ENCODE results near the gene SPEF1.
A peak's percentile ranks its signal among the peaks of the same experiment; 100 is the strongest.
"Not testable (repeated sequence)": the region's sequence is repeated elsewhere in the genome, so short reads cannot be mapped to it uniquely, and the experiment has no call there.

The SPEF1 gene

DNA sequence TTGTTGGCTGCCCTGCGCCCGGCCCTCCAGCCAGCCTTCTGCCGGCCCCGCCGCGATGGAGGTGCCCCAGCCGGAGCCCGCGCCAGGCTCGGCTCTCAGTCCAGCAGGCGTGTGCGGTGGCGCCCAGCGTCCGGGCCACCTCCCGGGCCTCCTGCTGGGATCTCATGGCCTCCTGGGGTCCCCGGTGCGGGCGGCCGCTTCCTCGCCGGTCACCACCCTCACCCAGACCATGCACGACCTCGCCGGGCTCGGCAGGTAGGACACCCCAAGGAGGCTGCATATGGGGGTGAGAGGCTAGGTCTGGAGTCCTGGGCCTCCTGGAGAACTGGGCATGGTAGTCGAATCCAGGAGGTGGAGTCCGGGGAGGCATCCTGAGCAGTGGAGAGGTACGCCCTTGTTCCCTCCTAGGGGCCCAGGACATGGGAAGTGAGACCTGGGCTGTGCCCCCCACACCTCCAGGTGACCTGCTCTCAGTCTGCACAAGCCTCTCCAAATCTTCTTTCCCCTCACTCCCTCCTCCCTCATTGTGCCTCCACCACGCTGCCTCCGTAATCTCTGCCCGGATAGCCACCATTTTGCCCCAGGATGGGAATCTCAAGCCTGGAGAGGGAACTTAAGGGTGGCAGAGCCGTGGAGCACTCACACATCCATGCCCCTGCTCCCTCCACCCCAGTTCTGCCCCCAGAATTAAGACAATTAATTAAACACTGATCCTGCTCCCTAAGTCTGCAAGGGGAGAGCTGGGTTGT is 15.4 kb upstream of the SPEF1 start:
- H3K27me3 ChIP-seq (ENCODE audit: control insufficient read depth, low read length): no peaks in the 10 kb centered on the region
- no peak overlapping the region for H3K27ac ChIP-seq (ENCODE audit: low read depth, low read length)
- H3K9me3 ChIP-seq (ENCODE audit: control insufficient read depth, insufficient read depth, low read length): no peaks in the 10 kb centered on the region
- peaks cover 13% of the 10 kb centered on the region; the same call in 1 of the 2 replicates for H3F3A ChIP-seq (ENCODE audit: control insufficient read depth, insufficient read depth)
- H3K9me2 ChIP-seq (replicated peaks; ENCODE audit: control insufficient read depth, low read length): no peaks in the 10 kb centered on the region
- H3K4me1 ChIP-seq (ENCODE audit: control insufficient read depth, low read length): peaks cover 57% of the 10 kb centered on the region
- peaks cover 27% of the 10 kb centered on the region for H3K36me3 ChIP-seq (ENCODE audit: control insufficient read depth, low read length)
- TF ChIP-seq CTCF (IDR thresholded peaks at IDR 0.05; ENCODE audit: low read depth, low read length, poor library complexity, severe bottlenecking): no peak
- TF ChIP-seq EZH2phosphoT487 (IDR thresholded peaks at IDR 0.05; ENCODE audit: borderline replicate concordance, low read length): no peak
- peak overlapping the region; percentile 83 for H3K4me2 ChIP-seq (ENCODE audit: low read length)
- H3K4me3 ChIP-seq (ENCODE audit: low read length): peak overlapping the region; percentile 75
- H3K79me2 ChIP-seq (ENCODE audit: control insufficient read depth, low read length): peaks cover 26% of the 10 kb centered on the region
- no peaks in the 10 kb centered on the region for H4K20me1 ChIP-seq (ENCODE audit: control insufficient read depth, insufficient read depth, low read depth, low read length)

DNA sequence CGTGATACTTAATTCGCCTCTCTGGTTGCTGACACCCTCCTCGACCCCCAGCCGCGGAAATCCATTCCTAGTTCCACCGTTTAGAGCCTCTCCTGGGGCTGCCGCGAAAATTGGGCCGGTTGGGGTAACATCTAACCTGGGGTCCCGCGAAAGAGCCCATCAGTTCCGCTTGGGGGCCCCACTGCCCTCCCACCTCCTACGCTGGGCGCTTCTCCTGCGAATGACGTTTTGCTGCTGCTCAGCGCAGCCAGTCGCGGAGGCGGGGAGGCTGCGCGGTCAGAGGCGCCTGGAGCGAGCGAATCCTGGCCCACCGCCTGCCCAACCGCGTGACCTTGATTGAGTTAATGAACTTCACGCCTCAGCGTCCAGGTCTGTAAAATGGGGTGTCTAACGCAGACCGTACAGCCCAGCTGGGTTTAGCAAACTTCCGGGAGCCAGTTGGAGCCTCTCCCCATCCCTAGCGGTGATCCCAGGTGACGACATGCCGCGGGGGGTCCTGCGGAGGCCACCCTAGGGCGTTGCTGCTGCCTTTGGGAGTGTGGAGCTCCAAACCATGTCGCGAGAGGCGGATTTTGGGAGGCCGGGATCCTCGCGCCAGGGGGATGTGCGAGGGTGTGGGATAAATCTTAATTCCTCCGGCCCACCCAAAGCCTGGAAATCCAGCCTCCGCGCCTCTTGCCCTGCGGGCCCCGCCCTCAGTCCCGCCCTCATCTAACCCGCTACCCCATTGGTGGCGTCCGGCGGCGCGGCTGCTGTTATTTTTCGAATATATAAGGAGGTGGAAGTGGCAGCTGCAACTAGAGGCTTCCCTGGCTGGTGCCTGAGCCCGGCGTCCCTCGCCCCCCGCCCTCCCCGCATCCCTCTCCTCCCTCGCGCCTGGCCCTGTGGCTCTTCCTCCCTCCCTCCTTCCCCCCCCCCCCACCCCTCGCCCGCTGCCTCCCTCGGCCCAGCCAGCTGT is 14.5 kb upstream of the SPEF1 start, which contains the start of gene CDC25B:
CDC25B (plus strand) TSS at position 800 of the 958 bp plus-strand sequence. CDS start 222 bp downstream, outside the sequence.
- H3K9me2 ChIP-seq (replicated peaks; ENCODE audit: control insufficient read depth, low read length): no peaks in the 10 kb centered on the region
- H3K79me2 ChIP-seq (ENCODE audit: control insufficient read depth, low read length): peaks cover 26% of the 10 kb centered on the region
- H4K20me1 ChIP-seq (ENCODE audit: control insufficient read depth, insufficient read depth, low read depth, low read length): no peaks in the 10 kb centered on the region
- peak within 1 kb of the TSS; percentile 83 for H3K4me2 ChIP-seq (ENCODE audit: low read length)
- H3F3A ChIP-seq (ENCODE audit: control insufficient read depth, insufficient read depth): peaks cover 17% of the 10 kb centered on the region
- H3K4me3 ChIP-seq (ENCODE audit: low read length): peak within 1 kb of the TSS; percentile 75
- peak within 1 kb of the TSS; percentile 49 for H3K27ac ChIP-seq (ENCODE audit: low read depth, low read length)
- H3K27me3 ChIP-seq (ENCODE audit: control insufficient read depth, low read length): no peaks in the 10 kb centered on the region
- H3K36me3 ChIP-seq (ENCODE audit: control insufficient read depth, low read length): peaks cover 19% of the 10 kb centered on the region
- H3K9me3 ChIP-seq (ENCODE audit: control insufficient read depth, insufficient read depth, low read length): no peaks in the 10 kb centered on the region
- TF ChIP-seq EZH2phosphoT487 (IDR thresholded peaks at IDR 0.05; ENCODE audit: borderline replicate concordance, low read length): no peak
- TF ChIP-seq CTCF (IDR thresholded peaks at IDR 0.05; ENCODE audit: low read depth, low read length, poor library complexity, severe bottlenecking): peak; percentile 58
- H3K4me1 ChIP-seq (ENCODE audit: control insufficient read depth, low read length): peaks cover 57% of the 10 kb centered on the region

DNA sequence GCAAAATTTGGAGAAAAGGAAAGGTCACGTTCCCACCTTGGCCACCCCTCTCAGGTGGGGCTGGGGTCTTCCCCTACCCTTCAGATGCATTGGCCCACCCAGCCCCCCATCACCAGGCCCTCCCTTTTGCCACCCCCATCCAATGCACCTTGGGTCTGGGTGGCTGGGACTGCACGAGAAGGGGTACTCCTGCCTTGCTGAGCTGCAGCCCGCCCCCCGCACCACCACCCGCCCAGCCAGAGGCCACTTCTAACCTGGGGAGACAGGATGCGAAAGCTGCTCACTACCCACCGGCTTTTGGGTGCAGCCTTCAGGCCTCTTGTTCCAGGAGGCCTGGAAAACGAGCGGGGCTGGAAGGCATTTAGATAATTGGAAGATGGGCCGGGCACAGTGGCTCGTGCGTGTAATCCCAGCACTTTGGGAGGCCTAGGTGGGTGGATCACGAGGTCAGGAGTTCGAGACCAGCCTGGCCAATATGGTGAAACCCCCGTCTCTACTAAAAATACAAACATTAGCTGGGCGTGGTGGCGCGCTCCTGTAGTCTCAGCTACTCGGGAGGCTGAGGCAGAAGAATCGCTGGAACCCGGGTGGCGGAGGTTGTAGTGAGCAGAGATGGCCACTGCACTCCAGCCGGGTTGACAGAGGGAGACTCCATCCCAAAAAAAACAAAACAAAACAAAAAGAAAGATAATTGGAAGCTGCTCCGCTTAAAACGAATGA is 13.6 kb upstream of the SPEF1 start:
- no peak overlapping the region for H3K27ac ChIP-seq (ENCODE audit: low read depth, low read length)
- peak overlapping the region; percentile 75 for H3K4me3 ChIP-seq (ENCODE audit: low read length)
- H4K20me1 ChIP-seq (ENCODE audit: control insufficient read depth, insufficient read depth, low read depth, low read length): no peaks in the 10 kb centered on the region
- H3K9me2 ChIP-seq (replicated peaks; ENCODE audit: control insufficient read depth, low read length): no peaks in the 10 kb centered on the region
- H3K4me2 ChIP-seq (ENCODE audit: low read length): peak overlapping the region; percentile 67
- TF ChIP-seq CTCF (IDR thresholded peaks at IDR 0.05; ENCODE audit: low read depth, low read length, poor library complexity, severe bottlenecking): no peak
- no peak for TF ChIP-seq EZH2phosphoT487 (IDR thresholded peaks at IDR 0.05; ENCODE audit: borderline replicate concordance, low read length)
- peaks cover 26% of the 10 kb centered on the region for H3K79me2 ChIP-seq (ENCODE audit: control insufficient read depth, low read length)
- no peaks in the 10 kb centered on the region for H3K27me3 ChIP-seq (ENCODE audit: control insufficient read depth, low read length)
- peaks cover 10% of the 10 kb centered on the region for H3K36me3 ChIP-seq (ENCODE audit: control insufficient read depth, low read length)
- H3K4me1 ChIP-seq (ENCODE audit: control insufficient read depth, low read length): peaks cover 49% of the 10 kb centered on the region
- no peaks in the 10 kb centered on the region for H3K9me3 ChIP-seq (ENCODE audit: control insufficient read depth, insufficient read depth, low read length)
- H3F3A ChIP-seq (ENCODE audit: control insufficient read depth, insufficient read depth): peaks cover 17% of the 10 kb centered on the region

DNA sequence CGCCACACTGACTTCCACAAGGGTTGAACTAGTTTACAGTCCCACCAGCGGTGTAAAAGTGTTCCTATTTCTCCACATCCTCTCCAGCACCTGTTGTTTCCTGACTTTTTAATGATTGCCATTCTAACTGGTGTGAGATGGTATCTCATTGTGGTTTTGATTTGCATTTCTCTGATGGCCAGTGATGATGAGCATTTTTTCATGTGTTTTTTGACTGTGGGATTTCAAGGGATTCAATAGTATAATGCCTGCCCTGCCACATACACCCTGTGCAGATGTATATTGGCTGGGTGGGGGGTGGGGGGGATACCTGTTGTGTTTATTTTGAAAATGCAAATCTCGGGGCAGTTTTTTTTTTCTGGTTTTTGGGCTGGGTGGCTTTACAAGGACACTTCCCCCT is 12.9 kb upstream of the SPEF1 start:
- H3K36me3 ChIP-seq (ENCODE audit: control insufficient read depth, low read length); H3K27ac ChIP-seq (ENCODE audit: low read depth, low read length); H4K20me1 ChIP-seq (ENCODE audit: control insufficient read depth, insufficient read depth, low read depth, low read length); H3K4me2 ChIP-seq (ENCODE audit: low read length); H3K27me3 ChIP-seq (ENCODE audit: control insufficient read depth, low read length); H3K9me3 ChIP-seq (ENCODE audit: control insufficient read depth, insufficient read depth, low read length); H3K4me3 ChIP-seq (ENCODE audit: low read length); H3K9me2 ChIP-seq (replicated peaks; ENCODE audit: control insufficient read depth, low read length): not testable (repeated sequence)
- Histone ChIP-seq H3K79me2 (ENCODE audit: control insufficient read depth, low read length) (peaks cover 26% of the 10 kb centered on the region), H3F3A (ENCODE audit: control insufficient read depth, insufficient read depth) (peaks cover 16% of the 10 kb centered on the region), H3K4me1 (ENCODE audit: control insufficient read depth, low read length) (peaks cover 42% of the 10 kb centered on the region)

DNA sequence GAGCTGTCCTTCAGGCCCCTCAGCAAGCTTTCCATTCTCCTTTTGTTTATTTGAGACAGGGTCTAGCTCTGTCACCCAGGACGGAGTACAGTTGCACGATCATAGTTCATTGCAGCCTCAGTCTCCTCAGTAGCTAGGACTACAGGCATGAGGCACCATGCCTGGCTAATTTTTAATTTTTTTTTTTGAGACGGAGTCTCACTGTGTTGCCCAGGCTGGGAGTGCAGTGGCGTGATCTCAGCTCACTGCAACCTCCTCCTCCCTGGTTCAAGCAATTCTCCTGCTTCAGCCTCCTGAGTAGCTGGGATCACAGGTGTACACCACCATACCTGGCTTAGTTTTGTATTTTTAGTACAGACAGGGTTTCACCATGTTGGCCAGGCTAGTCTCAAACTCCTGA is 8.0 kb upstream of the SPEF1 start:
- not testable (repeated sequence) for H3K4me3 ChIP-seq (ENCODE audit: low read length); H3F3A ChIP-seq (ENCODE audit: control insufficient read depth, insufficient read depth); H3K27me3 ChIP-seq (ENCODE audit: control insufficient read depth, low read length); H3K27ac ChIP-seq (ENCODE audit: low read depth, low read length); H4K20me1 ChIP-seq (ENCODE audit: control insufficient read depth, insufficient read depth, low read depth, low read length); H3K9me3 ChIP-seq (ENCODE audit: control insufficient read depth, insufficient read depth, low read length); H3K9me2 ChIP-seq (replicated peaks; ENCODE audit: control insufficient read depth, low read length)
- Histone ChIP-seq H3K36me3 (ENCODE audit: control insufficient read depth, low read length) (peaks cover 14% of the 10 kb centered on the region), H3K4me2 (ENCODE audit: low read length) (peak overlapping the region; percentile 26; the same call in 1 of the 2 replicates), H3K4me1 (ENCODE audit: control insufficient read depth, low read length) (peaks cover 41% of the 10 kb centered on the region), H3K79me2 (ENCODE audit: control insufficient read depth, low read length) (peaks cover 30% of the 10 kb centered on the region)

Measured in DOHH2 (cell line).